Measurements from ENCODE around the gene MTR. TPM values are rescaled to one million over a fixed set of nuclear protein-coding genes. Genes with fewer than 3 reads are reported as not detected.

MTR gene
- total RNA-seq, 4 donors from 2014 or later, result 29.7 to 43.4 (median 34.6) TPM

GRCh38 chr1:236870721-236871120 is 75.6 kb downstream of the MTR start:
- TF ChIP-seq EP300 (IDR thresholded peaks at IDR 0.05) (no peak), POLR2A (IDR thresholded peaks at IDR 0.05; ENCODE audit: low read depth) (no peak), CTCF (IDR thresholded peaks at IDR 0.05) (no peak), POLR2AphosphoS5 (IDR thresholded peaks at IDR 0.05) (no peak)
- intact Hi-C loops (cut with DNase I), result no loop called here

GRCh38 chr1:236872075-236872666 is 77.1 kb downstream of the MTR start:
- DNase-seq (ENCODE audit: extremely low spot score), result no peak

More at GRCh38 chr1:236870721-236871120, 75.6 kb downstream of the MTR start:
- H3K27me3 ChIP-seq, result no peaks in the 10 kb centered on the region
- whole genome bisulfite sequencing, result 78% methylated on average over 6 of the region's 6 CpGs
- peaks cover 4 to 68% (median 34%) of the 10 kb centered on the region in 4 donors for H3K36me3 ChIP-seq
- no peaks in the 10 kb centered on the region for H3K9me3 ChIP-seq
- no peak overlapping the region for H3K4me3 ChIP-seq
- DNase-seq (ENCODE audit: extremely low spot score), result no peak
- H3K4me1 ChIP-seq, result peaks cover 3 to 22% (median 9%) of the 10 kb centered on the region in 4 donors
- H3K27ac ChIP-seq (replicated peaks in 1 of 4), result no peak overlapping the region

GRCh38 chr1:236875975-236876374 is 80.9 kb downstream of the MTR start:
- TF ChIP-seq EP300 (IDR thresholded peaks at IDR 0.05) (no peak), POLR2AphosphoS5 (IDR thresholded peaks at IDR 0.05) (no peak), CTCF (IDR thresholded peaks at IDR 0.05) (no peak)
- no peak overlapping the region for H3K4me3 ChIP-seq
- 91% methylated on average over 5 of the region's 5 CpGs for WGBS
- intact Hi-C loops (cut with DNase I), result no loop called here
- H3K36me3 ChIP-seq, result peaks cover 7 to 79% (median 36%) of the 10 kb centered on the region in 4 donors
- H3K27me3 ChIP-seq, result no peaks in the 10 kb centered on the region
- H3K27ac ChIP-seq (replicated peaks in 1 of 4), result no peak overlapping the region
- no peak for DNase-seq (ENCODE audit: extremely low spot score)
- peaks cover 0 to 14% (median 6%) of the 10 kb centered on the region in 4 donors for H3K4me1 ChIP-seq
- H3K9me3 ChIP-seq, result no peaks in the 10 kb centered on the region

More at GRCh38 chr1:236872075-236872666, 77.1 kb downstream of the MTR start:
- Histone ChIP-seq H3K27me3 (no peaks in the 10 kb centered on the region), H3K36me3 (peaks cover 7 to 71% (median 35%) of the 10 kb centered on the region in 4 donors), H3K4me3 (no peak overlapping the region), H3K4me1 (peaks cover 0 to 14% (median 7%) of the 10 kb centered on the region in 4 donors), H3K27ac (replicated peaks in 1 of 4) (no peak overlapping the region), H3K9me3 (no peaks in the 10 kb centered on the region)
- intact Hi-C loops (cut with DNase I), result no loop called here
- TF ChIP-seq POLR2A (IDR thresholded peaks at IDR 0.05; ENCODE audit: low read depth) (no peak), CTCF (IDR thresholded peaks at IDR 0.05) (no peak), EP300 (IDR thresholded peaks at IDR 0.05) (no peak), POLR2AphosphoS5 (IDR thresholded peaks at IDR 0.05) (no peak)
- 82% methylated on average over 5 of the region's 5 CpGs for WGBS

GRCh38 chr1:236877661-236878060 is 82.6 kb downstream of the MTR start:
- H3K4me1 ChIP-seq, result no peaks in the 10 kb centered on the region
- intact Hi-C loops (cut with DNase I), result no loop called here
- H3K27ac ChIP-seq (replicated peaks in 1 of 4), result no peak overlapping the region
- no peak overlapping the region for H3K4me3 ChIP-seq
- no peak for DNase-seq (ENCODE audit: extremely low spot score)
- no peaks in the 10 kb centered on the region for H3K27me3 ChIP-seq
- H3K36me3 ChIP-seq, result peaks cover 7 to 86% (median 33%) of the 10 kb centered on the region in 4 donors
- H3K9me3 ChIP-seq, result no peaks in the 10 kb centered on the region
- TF ChIP-seq CTCF (IDR thresholded peaks at IDR 0.05) (no peak), EP300 (IDR thresholded peaks at IDR 0.05) (no peak), POLR2A (IDR thresholded peaks at IDR 0.05; ENCODE audit: low read depth) (no peak), POLR2AphosphoS5 (IDR thresholded peaks at IDR 0.05) (no peak)
- WGBS, result 81% methylated on average over 2 of the region's 2 CpGs
